HFFc6 (cell line): ENCODE measurements around the gene CYP2U1. TPM values are rescaled to one million over a fixed set of nuclear protein-coding genes. Genes with fewer than 3 reads are reported as not detected.
"Not testable (repeated sequence)": the region's sequence is repeated elsewhere in the genome, so short reads cannot be mapped to it uniquely, and the experiment has no call there.

Source experiments
- DNase-seq: peaks from one replicate; pipeline ENCODE4 v3.0.0-alpha.2; 2018
- H3K27ac Mint-ChIP-seq: 2 replicates; pipeline ENCODE4 v1.8.0; 2020; ENCODE audit warnings: mild to moderate bottlenecking, mixed read lengths
- H3K27me3 Mint-ChIP-seq: 2 replicates; pipeline ENCODE4 v1.8.0; 2021; ENCODE audit warnings: mild to moderate bottlenecking, moderate library complexity, mixed read lengths; ENCODE audit not compliant: insufficient read depth
- H3K36me3 Mint-ChIP-seq: 2 replicates; pipeline ENCODE4 v1.8.0; 2021; ENCODE audit warnings: low read depth, mixed read lengths
- H3K4me1 Mint-ChIP-seq: 2 replicates; pipeline ENCODE4 v1.8.0; 2020; ENCODE audit warnings: low read depth, mixed read lengths
- H3K4me3 Mint-ChIP-seq: 2 replicates; pipeline ENCODE4 v1.8.0; 2020; ENCODE audit warnings: mild to moderate bottlenecking, moderate library complexity, mixed read lengths
- H3K9me3 Mint-ChIP-seq: 2 replicates; pipeline ENCODE4 v1.8.0; 2020; ENCODE audit warnings: mild to moderate bottlenecking, mixed read lengths
- total RNA-seq, 6 experiments: library from RNA; stranded (reverse); fragmentation: NEBNext Ultra II Directional; extraction: Animal tissue kit (Norgen Biotek cat#: 25700); gene quantifications; 2 replicates in 1 of 6; 3 replicates in 5 of 6; pipeline ENCODE4 v1.2.3, GENCODE V29; 2021
- TF ChIP-seq, protein P1 (sequence below): fragments of 200-600 bp; sonication (generic); IDR thresholded peaks from 2 replicates; pipeline ENCODE4 v1.5.0; 2021; ENCODE audit warnings: antibody characterized with exemption, mild to moderate bottlenecking

The CYP2U1 gene
- total RNA-seq, 6 experiments from 2014 or later, result 17.7 to 25.5 (median 21.7) TPM

- Mint-ChIP-seq H3K27me3 (peaks cover 2% of the 10 kb centered on the region), H3K27ac (no peak overlapping the region), H3K9me3 (peaks cover 17% of the 10 kb centered on the region), H3K4me3 (no peak overlapping the region), H3K36me3 (peaks cover 14% of the 10 kb centered on the region), H3K4me1 (peaks cover 27% of the 10 kb centered on the region)
- TF ChIP-seq, protein P1, sequence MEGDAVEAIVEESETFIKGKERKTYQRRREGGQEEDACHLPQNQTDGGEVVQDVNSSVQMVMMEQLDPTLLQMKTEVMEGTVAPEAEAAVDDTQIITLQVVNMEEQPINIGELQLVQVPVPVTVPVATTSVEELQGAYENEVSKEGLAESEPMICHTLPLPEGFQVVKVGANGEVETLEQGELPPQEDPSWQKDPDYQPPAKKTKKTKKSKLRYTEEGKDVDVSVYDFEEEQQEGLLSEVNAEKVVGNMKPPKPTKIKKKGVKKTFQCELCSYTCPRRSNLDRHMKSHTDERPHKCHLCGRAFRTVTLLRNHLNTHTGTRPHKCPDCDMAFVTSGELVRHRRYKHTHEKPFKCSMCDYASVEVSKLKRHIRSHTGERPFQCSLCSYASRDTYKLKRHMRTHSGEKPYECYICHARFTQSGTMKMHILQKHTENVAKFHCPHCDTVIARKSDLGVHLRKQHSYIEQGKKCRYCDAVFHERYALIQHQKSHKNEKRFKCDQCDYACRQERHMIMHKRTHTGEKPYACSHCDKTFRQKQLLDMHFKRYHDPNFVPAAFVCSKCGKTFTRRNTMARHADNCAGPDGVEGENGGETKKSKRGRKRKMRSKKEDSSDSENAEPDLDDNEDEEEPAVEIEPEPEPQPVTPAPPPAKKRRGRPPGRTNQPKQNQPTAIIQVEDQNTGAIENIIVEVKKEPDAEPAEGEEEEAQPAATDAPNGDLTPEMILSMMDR, result no peak
- DNase-seq, result no peak
Measured at GRCh38 chr4:107922486-107923473, 8.6 kb upstream of the CYP2U1 start.

DNA sequence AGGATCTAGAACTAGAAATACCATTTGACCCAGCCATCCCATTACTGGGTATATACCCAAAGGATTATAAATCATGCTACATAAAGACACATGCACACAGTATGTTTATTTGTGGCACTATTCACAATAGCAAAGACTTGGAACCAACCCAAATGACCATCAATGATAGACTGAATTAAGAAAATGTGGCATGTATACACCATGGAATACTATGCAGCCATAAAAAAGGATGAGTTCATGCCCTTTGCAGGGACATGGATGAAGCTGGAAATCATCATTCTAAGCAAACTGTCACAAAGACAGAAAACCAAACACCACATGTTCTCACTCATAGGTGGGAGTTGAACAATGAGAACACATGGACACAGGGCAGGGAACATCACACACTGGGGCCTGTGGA lies 5.6 kb upstream of the CYP2U1 start:
- not testable (repeated sequence) for H3K9me3 Mint-ChIP-seq, H3K27ac Mint-ChIP-seq, DNase-seq, H3K36me3 Mint-ChIP-seq, H3K4me3 Mint-ChIP-seq, H3K27me3 Mint-ChIP-seq
- H3K4me1 Mint-ChIP-seq, result peaks cover 40% of the 10 kb centered on the region

- H3K27ac Mint-ChIP-seq, DNase-seq, H3K4me3 Mint-ChIP-seq, H3K36me3 Mint-ChIP-seq, H3K27me3 Mint-ChIP-seq, H3K9me3 Mint-ChIP-seq: not testable (repeated sequence)
- peaks cover 38% of the 10 kb centered on the region for H3K4me1 Mint-ChIP-seq
Measured at GRCh38 chr4:107926875-107927274, 4.5 kb upstream of the CYP2U1 start.

DNA sequence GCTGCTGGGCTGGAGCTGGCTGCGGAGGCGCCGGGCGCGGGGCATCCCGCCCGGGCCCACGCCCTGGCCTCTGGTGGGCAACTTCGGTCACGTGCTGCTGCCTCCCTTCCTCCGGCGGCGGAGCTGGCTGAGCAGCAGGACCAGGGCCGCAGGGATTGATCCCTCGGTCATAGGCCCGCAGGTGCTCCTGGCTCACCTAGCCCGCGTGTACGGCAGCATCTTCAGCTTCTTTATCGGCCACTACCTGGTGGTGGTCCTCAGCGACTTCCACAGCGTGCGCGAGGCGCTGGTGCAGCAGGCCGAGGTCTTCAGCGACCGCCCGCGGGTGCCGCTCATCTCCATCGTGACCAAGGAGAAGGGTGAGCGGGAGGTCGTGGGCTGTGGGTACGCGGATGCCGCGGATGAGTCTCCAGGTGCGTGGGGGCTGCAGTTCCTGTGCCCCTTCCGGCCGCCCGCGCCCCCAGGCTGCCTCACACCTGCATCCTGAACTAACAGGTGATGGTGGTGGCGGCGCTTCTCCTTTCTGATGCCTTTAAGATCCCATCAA lies 499 bp downstream of the CYP2U1 start:
- no peaks in the 10 kb centered on the region for H3K27me3 Mint-ChIP-seq
- H3K9me3 Mint-ChIP-seq, result no peaks in the 10 kb centered on the region
- no peak for DNase-seq
- peaks cover 46% of the 10 kb centered on the region for H3K4me1 Mint-ChIP-seq
- H3K27ac Mint-ChIP-seq, result peak overlapping the region; percentile 61
- TF ChIP-seq, protein P1, result no peak; the same call in 1 of the 2 replicates
- H3K4me3 Mint-ChIP-seq, result peak overlapping the region; percentile 89
- H3K36me3 Mint-ChIP-seq, result peaks cover 6% of the 10 kb centered on the region

DNA sequence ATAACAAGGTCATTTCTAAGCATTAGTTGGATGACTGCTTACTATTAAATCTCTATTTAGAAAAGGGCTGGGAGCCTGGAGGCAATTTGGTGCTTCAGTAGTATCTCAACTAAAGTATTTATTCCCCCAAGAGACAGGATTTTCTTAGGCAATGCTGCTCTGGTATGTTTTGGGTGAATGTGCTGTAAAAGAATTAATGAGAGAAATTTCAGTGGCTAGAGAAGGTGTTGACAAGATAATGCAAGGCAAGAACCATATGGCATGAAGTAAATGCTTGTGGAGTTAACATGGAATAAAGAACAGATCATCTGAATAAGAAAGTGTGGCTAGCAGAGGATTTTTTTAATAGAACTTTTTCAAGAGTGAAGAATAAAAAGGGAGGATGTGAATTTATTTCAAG lies 3.9 kb downstream of the CYP2U1 start:
- H3K4me1 Mint-ChIP-seq, result peaks cover 47% of the 10 kb centered on the region
- TF ChIP-seq, protein P1, result no peak
- H3K36me3 Mint-ChIP-seq, result peaks cover 15% of the 10 kb centered on the region
- no peak for DNase-seq
- no peaks in the 10 kb centered on the region for H3K27me3 Mint-ChIP-seq
- H3K4me3 Mint-ChIP-seq, result no peak overlapping the region
- no peaks in the 10 kb centered on the region for H3K9me3 Mint-ChIP-seq
- no peak overlapping the region for H3K27ac Mint-ChIP-seq

- no peaks in the 10 kb centered on the region for H3K9me3 Mint-ChIP-seq
- DNase-seq, result no peak
- no peak overlapping the region for H3K27ac Mint-ChIP-seq
- no peaks in the 10 kb centered on the region for H3K27me3 Mint-ChIP-seq
- H3K4me3 Mint-ChIP-seq, result no peak overlapping the region
- H3K36me3 Mint-ChIP-seq, result peaks cover 15% of the 10 kb centered on the region
- peaks cover 38% of the 10 kb centered on the region for H3K4me1 Mint-ChIP-seq
- TF ChIP-seq, protein P1, result no peak
Measured at GRCh38 chr4:107937040-107937439, 5.7 kb downstream of the CYP2U1 start.
